Activated CD4-positive, alpha-beta T cell treated with anti-CD3 and anti-CD28 coated beads for 1 hour (primary cell): Measurements from ENCODE around the gene UBAC2.
"Not testable (repeated sequence)": the region's sequence is repeated elsewhere in the genome, so short reads cannot be mapped to it uniquely, and the experiment has no call there.

ENCODE experiments used
- DNase-seq: peaks from one replicate; pipeline ENCODE4 v3.0.0-alpha.2; 2020

The UBAC2 gene

GRCh38 chr13:99190147-99190985 is 10.3 kb upstream of the UBAC2 start:
- DNase-seq: no peak

GRCh38 chr13:99191336-99191899 is 9.2 kb upstream of the UBAC2 start:
- no peak for DNase-seq

GRCh38 chr13:99191900-99192399 is 8.7 kb upstream of the UBAC2 start:
- no peak for DNase-seq

- no peak for DNase-seq
Observed at GRCh38 chr13:99192480-99192879, 8.2 kb upstream of the UBAC2 start.

GRCh38 chr13:99193152-99193551 is 7.5 kb upstream of the UBAC2 start:
- DNase-seq: no peak

- DNase-seq: no peak
Observed at GRCh38 chr13:99196466-99197116, 4.1 kb upstream of the UBAC2 start.

- no peak for DNase-seq
Observed at GRCh38 chr13:99197117-99197651, 3.5 kb upstream of the UBAC2 start.

- DNase-seq: no peak
Observed at GRCh38 chr13:99199541-99200431, 868 bp upstream of the UBAC2 start.

- no peak for DNase-seq
Observed at GRCh38 chr13:99203601-99204579, 3.2 kb downstream of the UBAC2 start.

GRCh38 chr13:99205621-99206220 is 5.1 kb downstream of the UBAC2 start:
- DNase-seq: no peak

GRCh38 chr13:99206226-99206625 is 5.6 kb downstream of the UBAC2 start:
- DNase-seq: no peak

GRCh38 chr13:99206873-99207272 is 6.2 kb downstream of the UBAC2 start:
- DNase-seq: no peak

GRCh38 chr13:99207511-99207910 is 6.9 kb downstream of the UBAC2 start:
- no peak for DNase-seq

GRCh38 chr13:99208185-99208584 is 7.5 kb downstream of the UBAC2 start:
- DNase-seq: no peak

- no peak for DNase-seq
Observed at GRCh38 chr13:99208845-99209527, 8.3 kb downstream of the UBAC2 start.

- not testable (repeated sequence) for DNase-seq
Observed at GRCh38 chr13:99210627-99211026, 10.0 kb downstream of the UBAC2 start.

GRCh38 chr13:99211421-99212035 is 10.9 kb downstream of the UBAC2 start:
- DNase-seq: no peak

- DNase-seq: no peak
Observed at GRCh38 chr13:99214232-99214631, 13.6 kb downstream of the UBAC2 start.

GRCh38 chr13:99214731-99215130 is 14.1 kb downstream of the UBAC2 start:
- no peak for DNase-seq
